ENCODE data around the gene TCERG1L. TPM values are rescaled to one million over a fixed set of nuclear protein-coding genes. Genes with fewer than 3 reads are reported as not detected.

The TCERG1L gene
- total and polyA plus RNA-seq, 4 donors, result 0.02 to 0.09 (median 0.08) TPM; not detected in 1

DNA sequence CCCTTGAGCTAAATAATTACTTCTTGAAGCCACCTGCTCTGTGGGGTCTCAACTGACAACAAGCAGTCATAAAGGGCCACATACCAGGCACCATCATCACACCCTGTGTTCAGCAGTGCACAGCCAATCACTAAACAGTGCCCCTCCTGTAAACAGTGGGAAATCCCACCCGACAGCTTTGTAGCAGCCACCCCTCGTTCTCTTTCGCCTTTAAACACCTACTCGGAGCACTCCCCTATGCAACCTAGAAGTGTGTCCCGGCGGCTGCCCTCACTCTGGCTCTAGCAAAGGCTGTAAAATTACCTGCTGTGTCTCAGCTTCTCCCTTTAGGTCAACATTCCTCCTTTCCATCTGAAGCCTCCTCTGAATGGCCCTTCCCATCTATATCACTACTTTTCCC lies 111.9 kb downstream of the TCERG1L start:
- H3K9me3 ChIP-seq (ENCODE audit: control insufficient read depth in 4 of 4, insufficient read depth in 3 of 4, low read length in 3 of 4), result no peaks in the 10 kb centered on the region
- H3K27ac ChIP-seq (ENCODE audit: low read depth in 1 of 2, low read length in 1 of 2), result no peak overlapping the region
- peaks cover 0 to 3% (median 0%) of the 10 kb centered on the region in 3 donors for H3K27me3 ChIP-seq (ENCODE audit: control insufficient read depth in 3 of 3, insufficient read depth in 3 of 3, low read length in 2 of 3)
- TF ChIP-seq, protein P1, sequence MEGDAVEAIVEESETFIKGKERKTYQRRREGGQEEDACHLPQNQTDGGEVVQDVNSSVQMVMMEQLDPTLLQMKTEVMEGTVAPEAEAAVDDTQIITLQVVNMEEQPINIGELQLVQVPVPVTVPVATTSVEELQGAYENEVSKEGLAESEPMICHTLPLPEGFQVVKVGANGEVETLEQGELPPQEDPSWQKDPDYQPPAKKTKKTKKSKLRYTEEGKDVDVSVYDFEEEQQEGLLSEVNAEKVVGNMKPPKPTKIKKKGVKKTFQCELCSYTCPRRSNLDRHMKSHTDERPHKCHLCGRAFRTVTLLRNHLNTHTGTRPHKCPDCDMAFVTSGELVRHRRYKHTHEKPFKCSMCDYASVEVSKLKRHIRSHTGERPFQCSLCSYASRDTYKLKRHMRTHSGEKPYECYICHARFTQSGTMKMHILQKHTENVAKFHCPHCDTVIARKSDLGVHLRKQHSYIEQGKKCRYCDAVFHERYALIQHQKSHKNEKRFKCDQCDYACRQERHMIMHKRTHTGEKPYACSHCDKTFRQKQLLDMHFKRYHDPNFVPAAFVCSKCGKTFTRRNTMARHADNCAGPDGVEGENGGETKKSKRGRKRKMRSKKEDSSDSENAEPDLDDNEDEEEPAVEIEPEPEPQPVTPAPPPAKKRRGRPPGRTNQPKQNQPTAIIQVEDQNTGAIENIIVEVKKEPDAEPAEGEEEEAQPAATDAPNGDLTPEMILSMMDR (IDR thresholded peaks at IDR 0.05; ENCODE audit: control extremely low read depth, extremely low read depth), result no peak
- WGBS, 2 donors, result 22 to 36% methylated on average over 6 of the region's 6 CpGs
- H3K4me3 ChIP-seq, result no peak overlapping the region
- H3K4me1 ChIP-seq (ENCODE audit: control insufficient read depth in 5 of 5, insufficient read depth in 5 of 5, low read length in 5 of 5), result no peaks in the 10 kb centered on the region
- no peak for DNase-seq
- H3K36me3 ChIP-seq (ENCODE audit: control insufficient read depth in 4 of 4, insufficient read depth in 4 of 4, low read length in 4 of 4), result no peaks in the 10 kb centered on the region
- no peak overlapping the region for H3K9ac ChIP-seq (ENCODE audit: insufficient read depth in 1 of 2, low read length in 2 of 2)
- no peak for ATAC-seq (ENCODE audit: insufficient read depth, low FRiP score)

DNA sequence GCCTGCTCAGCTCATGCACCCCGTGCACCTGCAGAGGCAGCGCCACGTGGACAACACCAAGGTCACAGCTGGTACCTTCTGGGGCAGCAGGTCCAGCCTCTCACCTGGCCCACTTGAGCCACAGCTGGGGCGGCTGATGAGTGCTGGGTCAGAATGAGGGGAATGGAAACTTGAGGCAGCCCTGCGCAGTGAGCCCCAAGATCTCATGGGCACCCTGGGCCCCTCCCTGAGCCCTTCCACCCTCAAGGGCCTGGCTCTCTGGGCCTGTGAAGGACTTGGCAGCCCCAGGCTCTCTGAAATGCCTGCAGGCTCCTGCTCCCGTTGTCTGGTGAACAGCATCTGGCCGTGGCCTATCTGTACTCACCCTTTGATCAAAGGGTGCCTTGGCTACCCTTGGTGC lies 112.7 kb downstream of the TCERG1L start:
- Histone ChIP-seq H3K9ac (ENCODE audit: insufficient read depth in 1 of 2, low read length in 2 of 2) (no peak overlapping the region), H3K4me3 (no peak overlapping the region), H3K36me3 (ENCODE audit: control insufficient read depth in 4 of 4, insufficient read depth in 4 of 4, low read length in 4 of 4) (no peaks in the 10 kb centered on the region), H3K27me3 (ENCODE audit: control insufficient read depth in 3 of 3, insufficient read depth in 3 of 3, low read length in 2 of 3) (peaks cover 0 to 3% (median 0%) of the 10 kb centered on the region in 3 donors), H3K9me3 (ENCODE audit: control insufficient read depth in 4 of 4, insufficient read depth in 3 of 4, low read length in 3 of 4) (peaks cover 0 to 3% (median 0%) of the 10 kb centered on the region in 4 donors), H3K4me1 (ENCODE audit: control insufficient read depth in 5 of 5, insufficient read depth in 5 of 5, low read length in 5 of 5) (no peaks in the 10 kb centered on the region), H3K27ac (ENCODE audit: low read depth in 1 of 2, low read length in 1 of 2) (no peak overlapping the region)
- 74 to 76% methylated on average over 7 of the region's 7 CpGs for WGBS, 2 donors
- ATAC-seq (ENCODE audit: insufficient read depth, low FRiP score) (no peak), DNase-seq (no peak)
- TF ChIP-seq, protein P1 (IDR thresholded peaks at IDR 0.05; ENCODE audit: control extremely low read depth, extremely low read depth), result no peak

DNA sequence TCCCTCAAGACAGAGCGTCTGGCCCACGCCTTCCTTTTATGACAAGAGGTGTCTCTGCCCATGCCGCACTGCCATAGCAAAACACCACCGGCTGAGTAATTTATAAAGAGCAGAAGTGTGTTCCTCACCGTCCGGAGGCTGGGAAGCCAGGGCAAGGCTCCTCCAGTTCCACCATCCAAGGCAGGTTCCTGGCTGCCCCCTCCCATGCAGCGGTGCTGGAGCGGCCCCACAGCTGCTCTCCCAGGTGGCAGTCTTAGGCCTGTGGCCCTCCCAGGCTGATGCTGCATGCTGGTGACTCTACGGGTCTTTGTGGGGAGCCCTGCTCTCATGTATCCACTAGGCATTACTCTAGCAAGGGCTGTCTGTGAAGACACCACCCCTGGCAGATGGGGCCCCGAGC lies 113.1 kb downstream of the TCERG1L start:
- Histone ChIP-seq H3K27me3 (ENCODE audit: control insufficient read depth in 3 of 3, insufficient read depth in 3 of 3, low read length in 2 of 3) (peaks cover 0 to 3% (median 0%) of the 10 kb centered on the region in 3 donors), H3K9ac (ENCODE audit: insufficient read depth in 1 of 2, low read length in 2 of 2) (no peak overlapping the region), H3K4me3 (no peak overlapping the region), H3K4me1 (ENCODE audit: control insufficient read depth in 5 of 5, insufficient read depth in 5 of 5, low read length in 5 of 5) (no peaks in the 10 kb centered on the region), H3K27ac (ENCODE audit: low read depth in 1 of 2, low read length in 1 of 2) (no peak overlapping the region), H3K36me3 (ENCODE audit: control insufficient read depth in 4 of 4, insufficient read depth in 4 of 4, low read length in 4 of 4) (no peaks in the 10 kb centered on the region), H3K9me3 (ENCODE audit: control insufficient read depth in 4 of 4, insufficient read depth in 3 of 4, low read length in 3 of 4) (peaks cover 0 to 4% (median 0%) of the 10 kb centered on the region in 4 donors)
- WGBS, 2 donors, result 84 to 95% methylated on average over 10 of the region's 10 CpGs
- TF ChIP-seq, protein P1 (IDR thresholded peaks at IDR 0.05; ENCODE audit: control extremely low read depth, extremely low read depth), result no peak
- DNase-seq (no peak), ATAC-seq (ENCODE audit: insufficient read depth, low FRiP score) (no peak)

Measured in lung (tissue), 12 donors.